K562 (cell line): ENCODE measurements around the gene FRK. TPM values are rescaled to one million over a fixed set of nuclear protein-coding genes. Genes with fewer than 3 reads are reported as not detected.

Experiments
- ATAC-seq: fragments of 200-7000 bp; cut with Tn5 transposase; 3 replicates; pipeline ENCODE4 v1.9.1; 2020; ENCODE audit warnings: moderate library complexity
- BruUV-seq: library from RNA; stranded (reverse); fragments of 400-500 nt; replicated peaks from 2 replicates; lab custom pipeline; 2021; lab: Mats Ljungman, UMichigan
- CTCF ChIA-PET: fragments of 300-600 bp; formaldehyde crosslinking; extraction: SDS; loops from one replicate; lab custom pipeline; 2021; ENCODE audit warnings: low intra/inter-chr PET ratio; lab: Yijun Ruan, JAX
- POLR2A ChIA-PET: fragments of 300-600, 350-650 bp; sonication (Branson Sonifier 250); formaldehyde crosslinking; extraction: SDS; loops from one replicate; lab custom pipeline; 2021; ENCODE audit warnings: antibody characterized with exemption, inconsistent platforms; lab: Yijun Ruan, JAX
- DNase-seq, 4 experiments: peaks; one replicate each; pipeline versions ENCODE4 v3.0.0 to v3.0.0-alpha.2; 2011 to 2018; ENCODE audit warnings: low spot score in 3 of 4, mixed read lengths in 3 of 4; ENCODE audit errors: extremely low read depth in 1 of 4
- FAIRE-seq: peaks from 2 replicates; lab custom pipeline; 2011; peaks lifted over from hg19 to GRCh38; lab: Jason Lieb, UNC
- H2AFZ ChIP-seq: 2 replicates; pipeline ENCODE4 v1.6.0; 2011; ENCODE audit warnings: low read depth, low read length, control low read depth, inconsistent platforms
- H3K27ac ChIP-seq: fragments of 200-600 bp; 3 replicates; pipeline ENCODE4 v1.8.0; 2011; ENCODE audit warnings: low read depth, mild to moderate bottlenecking, control low read depth, inconsistent platforms, low read length, moderate library complexity, mixed read lengths; ENCODE audit errors: extremely low read depth
- H3K27me3 ChIP-seq, 2 experiments: fragments of 300-600 bp in 1 of 2; 2 replicates in 1 of 2; 3 replicates in 1 of 2; pipeline versions ENCODE4 v1.6.0 to v1.8.0; 2011; ENCODE audit warnings: inconsistent platforms in 2 of 2, low read length in 2 of 2, mild to moderate bottlenecking in 1 of 2, mixed read lengths in 1 of 2, moderate library complexity in 1 of 2; ENCODE audit not compliant: control insufficient read depth in 2 of 2, insufficient read depth in 2 of 2
- H3K36me3 ChIP-seq: fragments of 300-600 bp; 3 replicates; pipeline ENCODE4 v1.8.0; 2011; ENCODE audit warnings: mild to moderate bottlenecking, low read length, inconsistent platforms; ENCODE audit not compliant: control insufficient read depth, insufficient read depth
- H3K4me1 ChIP-seq, 2 experiments: fragments of 200-600 bp in 1 of 2; replicated peaks in 1 of 2; 2 replicates in 1 of 2; 3 replicates in 1 of 2; pipeline versions ENCODE4 v1.5.1 to v1.8.0; 2011; ENCODE audit warnings: inconsistent platforms in 2 of 2, low read length in 2 of 2, mild to moderate bottlenecking in 1 of 2, mixed read lengths in 1 of 2, moderate library complexity in 1 of 2; ENCODE audit not compliant: control insufficient read depth in 2 of 2, insufficient read depth in 2 of 2
- H3K4me2 ChIP-seq: 2 replicates; pipeline ENCODE4 v1.6.1; 2011; ENCODE audit warnings: low read length, control low read depth, inconsistent platforms, mixed read lengths; ENCODE audit not compliant: insufficient read depth
- H3K4me3 ChIP-seq: fragments of 200-600 bp; sonication (generic), shearing (Covaris generic); 2 replicates; pipeline ENCODE4 v1.5.1; 2016; ENCODE audit warnings: control low read depth, inconsistent platforms
- H3K79me2 ChIP-seq: fragments of 200-600 bp; 3 replicates; pipeline ENCODE4 v1.8.0; 2011; ENCODE audit warnings: low read length, inconsistent platforms; ENCODE audit not compliant: control insufficient read depth, insufficient read depth
- H3K9ac ChIP-seq, 2 experiments: 2 replicates each; pipeline versions ENCODE4 v1.6.0 to v1.6.1; 2011; ENCODE audit warnings: low read depth in 2 of 2, low read length in 2 of 2, control low read depth in 1 of 2, inconsistent platforms in 1 of 2, mild to moderate bottlenecking in 1 of 2, mixed read lengths in 1 of 2; ENCODE audit not compliant: insufficient read depth in 1 of 2
- H3K9me1 ChIP-seq: one replicate; pipeline ENCODE4 v1.6.0; 2011; ENCODE audit warnings: inconsistent platforms, mild to moderate bottlenecking, low read length, moderate library complexity; ENCODE audit not compliant: control insufficient read depth, insufficient read depth
- H3K9me3 ChIP-seq: replicated peaks from 2 replicates; pipeline ENCODE4 v1.5.1; 2011; ENCODE audit warnings: low read depth, low read length, inconsistent platforms; ENCODE audit not compliant: control insufficient read depth, insufficient read depth
- H4K20me1 ChIP-seq: replicated peaks from 2 replicates; pipeline ENCODE4 v1.6.1; 2011; ENCODE audit warnings: low read length, inconsistent platforms, mixed read lengths; ENCODE audit not compliant: control insufficient read depth, insufficient read depth
- ARID1B ChIP-seq: fragments of 450-650 bp; IDR thresholded peaks from 2 replicates; pipeline ENCODE4 v1.6.1; 2016; ENCODE audit warnings: antibody characterized with exemption, mild to moderate bottlenecking, inconsistent platforms
- CHD4 ChIP-seq: fragments of 200-600 bp; sonication (generic); IDR thresholded peaks from 3 replicates; pipeline ENCODE4 v1.6.1; 2012; ENCODE audit warnings: low read depth, mild to moderate bottlenecking, mixed read lengths, low read length, inconsistent platforms; ENCODE audit not compliant: insufficient read depth, insufficient replicate concordance, poor library complexity, severe bottlenecking
- KDM5B ChIP-seq: fragments of 200-600 bp; sonication (generic); IDR thresholded peaks from 2 replicates; pipeline ENCODE4 v1.6.1; 2012; ENCODE audit warnings: low read depth, mild to moderate bottlenecking, moderate library complexity, low read length, control low read depth, inconsistent platforms; ENCODE audit not compliant: insufficient replicate concordance
- NFRKB ChIP-seq: fragments of 450-650 bp; IDR thresholded peaks from 2 replicates; pipeline ENCODE4 v1.6.1; 2016; ENCODE audit warnings: low read depth
- POLR2AphosphoS5 ChIP-seq: IDR thresholded peaks from 2 replicates; pipeline ENCODE4 v1.6.1; 2011; ENCODE audit warnings: mild to moderate bottlenecking, low read depth, low read length, moderate library complexity; ENCODE audit not compliant: control insufficient read depth, insufficient read depth
- POLR3A ChIP-seq: IDR thresholded peaks from 2 replicates; pipeline ENCODE4 v1.6.1; 2011; ENCODE audit warnings: borderline replicate concordance, mild to moderate bottlenecking, moderate library complexity; ENCODE audit not compliant: insufficient read length, insufficient read depth; ENCODE audit errors: extremely low read depth
- SOX6 ChIP-seq: fragments of 450-650 bp; IDR thresholded peaks from 2 replicates; pipeline ENCODE4 v1.6.1; 2014; ENCODE audit warnings: mild to moderate bottlenecking
- SP2 ChIP-seq: IDR thresholded peaks from 2 replicates; pipeline ENCODE4 v1.6.1; 2011; ENCODE audit warnings: mild to moderate bottlenecking, low read depth, low read length, moderate library complexity; ENCODE audit not compliant: poor library complexity, severe bottlenecking; ENCODE audit errors: extremely low read depth
- ZNF197 ChIP-seq: fragments of 200-800 bp; sonication (Bioruptor generic); IDR thresholded peaks from 2 replicates; pipeline ENCODE4 v1.6.1; 2016; ENCODE audit warnings: low read depth, missing genetic modification characterization, missing compliant biosample characterization
- ZNF77 ChIP-seq: fragments of 250-450 bp; sonication (Bioruptor Pico); IDR thresholded peaks from 2 replicates; pipeline ENCODE4 v1.5.0; 2020
- ZNF785 ChIP-seq: fragments of 250-450 bp; sonication (Bioruptor Pico); IDR thresholded peaks from 2 replicates; pipeline ENCODE4 v1.4.0; 2020; ENCODE audit warnings: mild to moderate bottlenecking
- ZNF830 ChIP-seq: fragments of 250-450 bp; sonication (Bioruptor Pico); IDR thresholded peaks from 2 replicates; pipeline ENCODE4 v1.5.0; 2021; ENCODE audit warnings: mild to moderate bottlenecking
- WGBS: fragments of 100-300 bp; shearing (Covaris generic); methylation state at CpG from one replicate; pipeline ENCODE4 v1.1.6; 2016; ENCODE audit warnings: low coverage, mixed read lengths; ENCODE audit not compliant: insufficient coverage; ENCODE audit errors: missing lambda C conversion rate; 5-methylcytosine and 5-hydroxymethylcytosine counted together
- in situ Hi-C: fragments of 300-500 bp; cut with MboI; formaldehyde crosslinking; loops from 4 replicates; pipeline ENCODE4 v1.15.0; 2018; ENCODE audit warnings: inconsistent platforms, mixed read lengths
- intact Hi-C: fragments of 100-400 bp; cut with micrococcal nuclease; formaldehyde crosslinking; loops from 2 replicates; pipeline ENCODE4 v1.14.2; 2022
- polyA plus RNA-seq, 8 experiments: library from polyadenylated mRNA; depleted of rRNA in 4 of 8; stranded (reverse) in 5 of 8; unstranded in 3 of 8; fragments of >200 nt; fragmentation: Nextera tagmentation in 2 of 8; fragmentation: Illumina TruSeq in 1 of 8; extraction: Ambion mirVana in 2 of 8; extraction: Trizol in 1 of 8; gene quantifications; 2 replicates each; pipeline versions ENCODE4 v1.2.1 to v1.2.3, GENCODE V29; 2011 to 2014; ENCODE audit warnings: inconsistent platforms in 1 of 8, missing spikeins in 1 of 8
- total RNA-seq, 7 experiments: library from RNA; depleted of rRNA in 6 of 7; stranded (reverse); fragments of >200 nt in 6 of 7; fragmentation: Illumina TruSeq in 2 of 7; extraction: Trizol in 2 of 7; gene quantifications; 2 replicates each; pipeline versions ENCODE4 v1.2.1 to v1.2.3, GENCODE V29; 2011 to 2021; ENCODE audit warnings: low replicate concordance in 1 of 7
- TF ChIP-seq, protein P1 (sequence below), 3 experiments: fragments of 200-800 bp in 1 of 3; fragments of 250-450 bp in 1 of 3; fragments of 450-650 bp in 1 of 3; sonication (Bioruptor Pico) in 1 of 3; sonication (Bioruptor generic) in 1 of 3; formaldehyde crosslinking in 1 of 3; IDR thresholded peaks; 2 replicates each; pipeline versions ENCODE4 v1.6.1 to v1.8.0; 2016 to 2022; ENCODE audit warnings: mild to moderate bottlenecking in 2 of 3, missing genetic modification characterization in 2 of 3, missing compliant biosample characterization in 1 of 3, moderate library complexity in 1 of 3
- TF ChIP-seq, protein P2 (sequence below), 2 experiments: fragments of 200-800 bp in 1 of 2; sonication (Bioruptor generic) in 1 of 2; sonication (generic) in 1 of 2; formaldehyde crosslinking in 1 of 2; IDR thresholded peaks in 1 of 2; conservative IDR thresholded peaks in 1 of 2; 2 replicates each; pipeline versions ENCODE4 v1.5.0 to v1.6.1; 2016 to 2020; ENCODE audit warnings: missing compliant biosample characterization in 1 of 2, missing genetic modification characterization in 1 of 2, missing genetic modification reagents in 1 of 2

Gene FRK
- total and polyA plus RNA-seq, 9 of the 15 experiments (the other 6 are each of a cell fraction or from before 2014, with no cell fraction given), result 0.01 to 0.29 (median 0.09) TPM

GRCh38 chr6:115971785-115972184, 88.9 kb downstream of the FRK start:
- H3K27ac ChIP-seq, result no peak overlapping the region
- no peak for ATAC-seq
- H3K9me3 ChIP-seq, result no peaks in the 10 kb centered on the region
- BruUV-seq, result no TSS peak
- in situ Hi-C loops (no loop called here), intact Hi-C loops (no loop called here)
- H3K27me3 ChIP-seq, result no peaks in the 10 kb centered on the region
- ChIA-PET CTCF (no interaction called here), POLR2A (no interaction called here)
- no peak overlapping the region for H3K4me2 ChIP-seq
- no peaks in the 10 kb centered on the region for H4K20me1 ChIP-seq
- no peak for DNase-seq
- no peaks in the 10 kb centered on the region for H3K36me3 ChIP-seq
- no peak for TF ChIP-seq CHD4
- TF ChIP-seq ZNF785, result no peak
- TF ChIP-seq POLR3A, result no peak
- TF ChIP-seq, protein P1, sequence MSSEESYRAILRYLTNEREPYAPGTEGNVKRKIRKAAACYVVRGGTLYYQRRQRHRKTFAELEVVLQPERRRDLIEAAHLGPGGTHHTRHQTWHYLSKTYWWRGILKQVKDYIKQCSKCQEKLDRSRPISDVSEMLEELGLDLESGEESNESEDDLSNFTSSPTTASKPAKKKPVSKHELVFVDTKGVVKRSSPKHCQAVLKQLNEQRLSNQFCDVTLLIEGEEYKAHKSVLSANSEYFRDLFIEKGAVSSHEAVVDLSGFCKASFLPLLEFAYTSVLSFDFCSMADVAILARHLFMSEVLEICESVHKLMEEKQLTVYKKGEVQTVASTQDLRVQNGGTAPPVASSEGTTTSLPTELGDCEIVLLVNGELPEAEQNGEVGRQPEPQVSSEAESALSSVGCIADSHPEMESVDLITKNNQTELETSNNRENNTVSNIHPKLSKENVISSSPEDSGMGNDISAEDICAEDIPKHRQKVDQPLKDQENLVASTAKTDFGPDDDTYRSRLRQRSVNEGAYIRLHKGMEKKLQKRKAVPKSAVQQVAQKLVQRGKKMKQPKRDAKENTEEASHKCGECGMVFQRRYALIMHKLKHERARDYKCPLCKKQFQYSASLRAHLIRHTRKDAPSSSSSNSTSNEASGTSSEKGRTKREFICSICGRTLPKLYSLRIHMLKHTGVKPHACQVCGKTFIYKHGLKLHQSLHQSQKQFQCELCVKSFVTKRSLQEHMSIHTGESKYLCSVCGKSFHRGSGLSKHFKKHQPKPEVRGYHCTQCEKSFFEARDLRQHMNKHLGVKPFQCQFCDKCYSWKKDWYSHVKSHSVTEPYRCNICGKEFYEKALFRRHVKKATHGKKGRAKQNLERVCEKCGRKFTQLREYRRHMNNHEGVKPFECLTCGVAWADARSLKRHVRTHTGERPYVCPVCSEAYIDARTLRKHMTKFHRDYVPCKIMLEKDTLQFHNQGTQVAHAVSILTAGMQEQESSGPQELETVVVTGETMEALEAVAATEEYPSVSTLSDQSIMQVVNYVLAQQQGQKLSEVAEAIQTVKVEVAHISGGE (CRISPR knock-in tag; IDR thresholded peaks at IDR 0.05), result no peak
- no peak for TF ChIP-seq SP2
- no peak for TF ChIP-seq SOX6
- TF ChIP-seq KDM5B, result no peak
- TF ChIP-seq ZNF197 (CRISPR knock-in tag), result no peak
- TF ChIP-seq, protein P2, sequence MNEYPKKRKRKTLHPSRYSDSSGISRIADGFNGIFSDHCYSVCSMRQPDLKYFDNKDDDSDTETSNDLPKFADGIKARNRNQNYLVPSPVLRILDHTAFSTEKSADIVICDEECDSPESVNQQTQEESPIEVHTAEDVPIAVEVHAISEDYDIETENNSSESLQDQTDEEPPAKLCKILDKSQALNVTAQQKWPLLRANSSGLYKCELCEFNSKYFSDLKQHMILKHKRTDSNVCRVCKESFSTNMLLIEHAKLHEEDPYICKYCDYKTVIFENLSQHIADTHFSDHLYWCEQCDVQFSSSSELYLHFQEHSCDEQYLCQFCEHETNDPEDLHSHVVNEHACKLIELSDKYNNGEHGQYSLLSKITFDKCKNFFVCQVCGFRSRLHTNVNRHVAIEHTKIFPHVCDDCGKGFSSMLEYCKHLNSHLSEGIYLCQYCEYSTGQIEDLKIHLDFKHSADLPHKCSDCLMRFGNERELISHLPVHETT (CRISPR knock-in tag; conservative IDR thresholded peaks at IDR 0.05 in 1 of 2, IDR thresholded peaks at IDR 0.05 in 1 of 2), result no peak
- TF ChIP-seq ZNF830, result no peak
- TF ChIP-seq POLR2AphosphoS5, result no peak
- no peak for TF ChIP-seq NFRKB
- no peak for TF ChIP-seq ZNF77
- no peak for TF ChIP-seq ARID1B
- H3K4me3 ChIP-seq, result no peak overlapping the region
- WGBS, result 0% methylated on average over 2 of the region's 2 CpGs
- H3K9ac ChIP-seq, result no peak overlapping the region
- FAIRE-seq, result no peak
- no peak overlapping the region for H2AFZ ChIP-seq
- H3K79me2 ChIP-seq, result no peaks in the 10 kb centered on the region
- no peaks in the 10 kb centered on the region for H3K9me1 ChIP-seq
- H3K4me1 ChIP-seq, result no peaks in the 10 kb centered on the region
